ENCODE measurements around the gene DGKE.

DGKE gene

GRCh38 chr17:56851008-56851407, 17.1 kb downstream of the DGKE start:
- DNase-seq, result no peak

DNA sequence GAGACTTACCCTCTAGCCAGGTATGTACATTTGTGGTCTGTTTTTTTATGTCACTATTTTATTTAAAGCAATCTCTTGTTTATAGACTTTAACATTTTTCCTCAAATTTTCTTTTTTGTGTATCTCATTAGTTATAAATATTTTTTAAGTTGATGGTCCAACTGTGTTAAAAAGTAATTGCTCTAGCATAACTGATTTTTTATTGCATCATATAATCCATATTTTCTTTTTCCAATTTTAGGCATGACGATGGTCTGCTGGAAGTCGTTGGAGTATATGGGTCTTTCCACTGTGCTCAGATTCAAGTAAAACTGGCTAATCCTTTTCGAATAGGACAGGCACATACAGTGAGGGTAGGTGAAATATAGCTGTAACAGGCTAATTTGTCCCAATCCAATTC, 27.9 kb downstream of the DGKE start:
- no peak for DNase-seq

DNA sequence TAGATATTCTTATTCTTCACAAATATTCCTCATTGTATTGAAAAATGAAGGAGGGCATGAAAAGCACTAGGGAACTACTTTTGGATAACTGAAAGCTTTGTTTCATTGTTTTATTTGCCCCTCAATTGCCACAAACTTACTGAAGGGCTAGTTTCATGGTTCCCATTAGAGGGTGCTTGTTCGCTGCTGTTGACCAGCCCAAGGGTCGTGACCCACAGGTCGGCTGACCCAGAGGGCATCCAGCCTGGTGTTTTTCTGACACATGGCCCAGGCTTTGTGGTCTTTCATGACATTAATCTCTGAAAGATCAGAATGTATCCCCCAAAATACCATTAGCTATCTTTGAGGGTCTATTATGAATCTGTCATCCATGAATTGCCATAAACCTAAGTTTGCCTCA, 30.0 kb downstream of the DGKE start:
- no peak for DNase-seq

- no peak for DNase-seq
Observed at GRCh38 chr17:56866076-56866475, 32.1 kb downstream of the DGKE start.

- no peak for DNase-seq
Observed at GRCh38 chr17:56866496-56866895, 32.5 kb downstream of the DGKE start.

- DNase-seq, result no peak
Observed at GRCh38 chr17:56867948-56868376, 34.0 kb downstream of the DGKE start.

GRCh38 chr17:56868716-56869115, 34.8 kb downstream of the DGKE start:
- DNase-seq, result no peak

- no peak for DNase-seq
Observed at GRCh38 chr17:56870081-56870651, 36.2 kb downstream of the DGKE start.

DNA sequence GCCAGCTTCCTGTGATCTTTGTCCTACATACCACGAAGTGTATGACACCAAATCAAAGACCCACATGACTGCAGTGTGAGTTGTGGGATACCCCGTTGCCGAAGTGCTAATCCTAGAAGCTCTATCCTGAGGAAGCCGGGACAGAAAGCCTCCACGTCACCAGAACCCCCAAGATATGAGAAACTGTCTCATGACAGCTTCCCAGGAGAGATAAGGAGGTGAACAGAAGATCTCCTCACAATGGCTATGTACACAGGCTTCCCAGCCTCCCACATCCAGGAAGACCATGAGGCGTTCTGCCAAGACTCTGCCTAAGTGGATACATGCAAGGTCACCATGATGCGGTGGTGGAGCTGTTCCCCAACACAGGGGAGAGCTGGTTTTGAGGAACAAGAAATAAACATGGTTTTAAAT, 42.8 kb downstream of the DGKE start:
- DNase-seq, result no peak

DNA sequence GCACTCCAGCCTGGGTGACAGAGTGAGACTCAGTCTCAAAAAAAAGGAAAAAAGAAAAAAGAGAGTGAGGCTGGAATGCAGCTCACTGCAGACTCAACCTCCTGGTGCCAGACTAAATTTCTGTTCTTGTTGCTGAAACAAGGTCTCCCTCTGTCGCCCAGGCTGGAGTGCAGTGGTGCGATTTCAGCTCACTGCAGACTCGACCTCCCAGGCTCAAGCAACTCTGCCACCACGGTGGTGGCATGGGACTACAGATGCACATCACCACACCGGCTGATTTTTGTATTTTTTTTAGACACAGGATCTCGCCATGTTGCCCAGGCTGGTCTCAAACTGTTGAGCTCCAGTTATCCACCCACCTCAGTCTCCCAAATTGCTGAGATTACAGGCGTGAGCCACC, 45.3 kb downstream of the DGKE start:
- no peak for DNase-seq

DNA sequence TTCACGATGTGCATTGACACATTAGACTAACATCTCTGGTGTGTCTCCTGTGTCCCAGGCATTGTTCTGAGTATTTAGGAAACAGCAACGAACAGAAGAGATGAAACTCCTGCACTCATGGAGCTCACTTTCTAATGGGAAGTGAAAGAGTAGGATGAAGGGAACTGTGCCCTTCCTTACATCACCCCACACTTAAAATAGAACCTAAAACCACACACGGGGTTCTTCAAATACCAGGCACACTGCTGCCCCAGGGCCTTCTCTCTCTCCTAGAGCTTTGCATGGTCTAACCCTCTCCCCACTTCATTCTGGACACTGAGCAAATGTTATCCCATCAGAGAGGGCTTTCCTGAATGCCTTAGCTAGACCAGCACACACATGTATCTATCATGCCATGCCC, 46.2 kb downstream of the DGKE start:
- no peak for DNase-seq

- no peak for DNase-seq
Observed at GRCh38 chr17:56880571-56880970, 46.6 kb downstream of the DGKE start.

DNA sequence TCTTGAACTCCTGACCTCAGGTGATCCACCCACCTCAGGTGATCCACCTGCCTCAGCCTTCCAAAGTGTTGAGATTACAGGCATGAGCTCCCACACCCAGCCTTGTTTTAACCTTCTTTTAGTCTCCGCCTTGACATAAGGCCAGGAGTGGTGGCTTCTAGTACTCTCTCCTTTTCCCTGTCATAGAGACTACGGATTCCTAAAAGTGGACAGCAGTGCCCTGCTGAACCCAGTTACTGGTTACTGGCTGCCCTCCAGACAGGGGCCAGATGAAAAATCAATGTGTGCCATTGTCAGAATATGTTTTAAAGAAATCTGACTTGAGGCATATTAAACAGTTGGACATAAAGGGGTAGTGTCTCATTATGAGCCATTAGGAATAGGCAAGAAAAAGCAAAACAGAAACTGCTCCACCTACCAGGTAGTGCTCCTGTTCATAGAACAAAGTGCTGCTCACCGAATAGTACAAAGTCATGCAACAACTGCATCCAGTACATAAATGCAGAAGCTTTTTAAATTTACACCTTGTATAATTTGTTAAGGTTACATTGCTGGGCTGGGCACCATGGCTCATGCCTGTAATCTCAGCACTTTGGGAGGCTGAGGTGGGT, 47.8 kb downstream of the DGKE start:
- no peak for DNase-seq

DNA sequence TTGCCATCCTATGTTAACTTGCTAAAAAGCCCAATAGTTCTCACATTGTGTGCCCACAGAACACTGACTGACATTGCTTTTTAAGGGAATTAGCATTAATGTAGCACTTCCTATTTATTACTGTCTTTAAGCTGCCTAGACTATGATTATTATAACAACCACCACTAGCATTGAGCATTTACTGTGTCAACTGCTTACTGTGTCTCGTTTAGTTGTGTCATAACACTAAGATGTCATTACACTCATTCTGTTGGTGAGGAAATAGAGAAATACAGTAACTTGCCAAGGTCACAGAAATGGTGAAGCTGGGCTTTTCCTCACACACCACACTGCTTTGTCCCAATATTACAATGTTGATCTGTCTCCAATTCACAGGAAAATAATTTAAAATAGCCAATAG, 49.7 kb downstream of the DGKE start:
- no peak for DNase-seq

DNA sequence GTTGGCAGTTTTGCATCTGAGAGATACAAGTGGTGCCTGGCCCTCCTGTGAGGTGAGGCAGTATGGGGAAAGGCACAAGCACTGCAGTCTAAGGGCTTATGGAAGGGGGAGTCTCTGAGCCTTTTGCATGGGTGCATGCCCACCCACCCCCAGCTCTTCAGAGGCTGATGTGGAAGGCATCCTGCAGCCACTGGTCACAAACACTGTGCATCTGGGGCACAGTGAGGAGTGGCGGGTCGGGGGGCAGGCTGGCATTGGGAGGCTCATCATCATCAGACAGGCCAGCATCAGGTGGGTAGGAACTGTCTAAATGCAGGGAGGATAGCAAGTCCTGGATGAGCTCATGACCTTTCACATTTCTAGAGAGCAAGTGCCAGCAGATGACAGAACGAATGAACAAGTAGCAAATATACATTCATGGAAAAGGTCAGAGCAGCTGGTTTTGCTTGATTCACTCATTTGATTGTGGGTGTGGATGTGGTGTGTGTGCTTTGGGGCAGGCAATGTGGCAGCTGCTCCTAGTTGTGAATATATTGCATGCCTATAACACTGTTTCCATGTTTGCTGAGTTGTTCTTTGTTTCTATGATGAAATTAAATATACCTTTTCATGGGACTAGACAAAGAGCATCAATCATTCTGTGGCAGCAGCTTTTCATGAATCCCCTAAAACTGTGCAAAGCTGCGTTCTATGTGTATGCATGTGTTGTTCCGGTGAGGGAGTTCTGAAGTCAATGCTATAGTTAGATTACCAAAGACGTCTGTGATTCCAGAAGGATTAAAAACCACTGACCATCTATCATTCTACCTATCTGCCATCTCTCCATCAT, 50.7 kb downstream of the DGKE start:
- no peak for DNase-seq

DNA sequence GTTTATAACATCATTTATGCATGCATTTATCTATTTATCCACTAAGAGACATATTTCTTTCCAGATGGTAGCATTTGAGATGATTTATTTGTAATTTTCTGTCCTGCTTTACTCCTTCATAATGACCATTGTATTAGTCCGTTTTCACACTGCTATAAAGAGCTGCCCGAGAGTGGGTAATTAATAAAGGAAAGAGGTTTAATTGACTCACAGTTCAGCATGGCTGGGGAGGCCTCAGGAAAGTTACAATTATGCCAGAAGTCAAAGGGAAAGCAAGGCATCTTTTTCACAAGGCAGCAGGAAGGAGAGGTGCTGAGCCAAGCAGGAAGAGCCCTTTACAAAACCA, 51.3 kb downstream of the DGKE start:
- no peak for DNase-seq

DNA sequence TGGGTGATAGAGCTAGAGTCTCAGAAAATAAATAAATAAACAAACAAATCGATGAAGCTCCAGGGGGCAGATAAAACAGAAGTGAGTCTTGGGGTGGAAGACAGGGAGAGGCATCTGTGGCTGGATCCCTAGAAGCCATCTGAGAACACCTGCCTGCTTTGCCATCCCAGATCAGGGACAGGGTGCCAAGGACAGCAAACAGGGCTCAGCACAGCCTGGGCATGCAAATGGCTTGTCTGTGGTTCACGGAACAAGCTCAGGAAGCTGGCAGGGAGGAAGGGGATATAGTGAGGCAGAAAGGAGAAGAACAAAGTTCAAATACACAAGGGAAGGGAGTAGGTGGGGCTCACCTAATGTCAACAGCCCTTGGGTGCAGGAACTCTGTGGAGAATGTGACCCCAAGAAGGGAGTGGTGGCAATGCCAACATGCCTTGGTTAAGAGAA, 52.4 kb downstream of the DGKE start:
- no peak for DNase-seq

DNA sequence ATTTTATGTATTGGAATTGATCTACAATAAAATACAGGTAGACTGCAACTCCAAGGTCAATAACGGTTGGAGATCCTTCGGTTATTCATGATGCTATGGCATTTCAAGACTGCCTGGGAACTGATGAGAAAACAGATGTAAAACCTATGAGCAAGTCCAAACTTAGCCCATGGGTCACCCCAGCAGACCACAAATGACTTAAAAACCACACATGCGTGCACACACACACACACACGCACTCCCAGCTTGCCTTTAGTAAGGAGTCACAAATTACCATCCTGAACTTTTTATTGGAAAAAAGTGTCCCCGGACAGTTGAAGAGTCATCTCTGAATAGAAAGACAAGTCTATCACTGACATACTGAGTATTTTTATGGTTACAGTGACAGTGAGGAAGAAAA, 53.2 kb downstream of the DGKE start:
- DNase-seq, result no peak

DNA sequence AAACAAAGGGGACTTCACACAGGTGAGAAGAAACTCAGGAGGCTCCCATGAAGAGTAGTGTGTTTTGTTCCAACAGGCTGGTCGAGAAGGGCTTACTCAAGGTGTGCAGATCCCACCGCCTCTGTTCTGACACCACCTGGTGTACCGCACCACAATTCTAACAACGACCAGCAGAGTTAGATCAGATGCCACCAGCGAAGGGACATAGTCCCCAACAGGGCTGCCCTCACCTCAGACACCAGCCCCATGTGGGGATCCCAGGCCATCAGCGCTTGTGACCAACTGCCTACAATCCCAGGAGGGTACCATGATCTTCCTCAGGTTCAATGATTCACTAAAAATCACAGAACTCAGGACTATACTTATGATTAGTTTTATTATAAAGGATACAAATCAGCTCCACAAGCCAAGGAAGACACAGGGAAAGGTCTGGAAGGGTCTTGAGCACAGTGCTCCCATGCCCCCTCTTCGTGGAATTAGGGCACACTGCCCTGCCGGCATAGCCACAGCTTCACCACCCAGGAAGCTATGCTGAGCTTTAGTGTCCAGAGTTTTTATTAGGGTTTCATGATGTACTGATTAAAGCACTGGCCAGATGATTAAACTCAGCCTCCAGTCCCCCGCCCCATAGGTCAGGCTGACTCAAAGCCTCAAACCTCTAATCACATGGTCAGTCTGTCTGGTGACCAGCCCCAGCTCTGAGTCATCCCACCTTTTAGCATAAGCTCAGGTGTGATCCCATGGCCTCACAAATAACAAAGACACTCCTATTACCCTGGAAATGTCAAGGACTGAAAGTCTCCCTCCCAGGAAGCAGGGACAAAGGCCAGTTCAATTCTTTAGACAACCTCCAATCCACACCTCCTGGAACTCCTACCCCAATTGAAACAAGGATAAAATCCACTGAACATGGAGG, 53.9 kb downstream of the DGKE start:
- no peak for DNase-seq

- DNase-seq, result no peak
Observed at GRCh38 chr17:56890390-56890789, 56.4 kb downstream of the DGKE start.

DNA sequence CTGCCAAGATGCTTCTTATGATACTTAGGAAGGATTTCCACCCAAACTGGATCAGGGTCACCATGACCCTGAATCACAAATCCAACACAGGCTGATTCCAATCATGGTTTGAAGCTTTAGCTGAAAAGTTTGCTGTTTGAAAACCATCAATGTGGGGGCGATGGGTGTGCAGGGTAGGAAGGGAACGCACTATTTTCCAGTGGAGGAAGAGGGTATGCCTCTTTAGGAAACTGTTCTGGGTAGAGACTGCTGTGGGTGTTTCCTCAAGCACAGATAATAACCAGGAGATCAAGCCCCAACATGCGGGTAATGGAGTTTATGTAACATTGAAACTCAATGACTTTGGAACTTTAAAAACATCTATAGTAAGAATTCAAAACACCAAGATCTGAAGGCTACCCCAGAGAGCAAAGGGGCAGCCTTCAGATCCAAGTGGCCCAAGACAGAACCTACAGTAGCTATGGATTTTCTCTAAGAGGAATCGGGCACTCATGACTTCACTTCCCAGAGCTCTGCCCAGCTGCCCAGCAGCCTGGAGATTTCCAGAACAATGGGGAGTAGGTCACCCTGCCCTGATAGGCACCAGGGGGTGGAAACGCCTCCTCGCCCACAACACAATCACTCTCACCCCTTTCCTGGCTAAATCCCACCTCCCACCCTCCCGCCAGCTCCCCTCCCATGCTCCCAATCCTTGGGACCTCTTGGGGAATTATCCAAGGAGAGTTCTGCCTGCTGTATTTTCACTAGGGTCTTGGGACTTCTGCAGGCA, 57.1 kb downstream of the DGKE start:
- DNase-seq, result no peak

GRCh38 chr17:56891751-56892150, 57.8 kb downstream of the DGKE start:
- no peak for DNase-seq

- DNase-seq, result no peak
Observed at GRCh38 chr17:56892333-56892732, 58.4 kb downstream of the DGKE start.

Measured in GDM1 (cell line).